HL-60 (cell line): Measurements from ENCODE around the gene DCAF7.
A peak's percentile ranks its signal among the peaks of the same experiment; 100 is the strongest.

Experiments
- DNase-seq, 2 experiments: peaks; one replicate each; pipeline ENCODE4 v3.0.0-alpha.2; 2010 to 2020; ENCODE audit warnings: low read depth in 1 of 2, low spot score in 1 of 2
- H3K27ac ChIP-seq: fragments of 250-450 bp; sonication (Bioruptor Pico); replicated peaks from 2 replicates; pipeline ENCODE4 v1.5.1; 2020; ENCODE audit warnings: mild to moderate bottlenecking, moderate library complexity
- H3K27me3 ChIP-seq: fragments of 250-450 bp; sonication (Bioruptor Pico); 2 replicates; pipeline ENCODE4 v1.5.1; 2021; ENCODE audit warnings: mild to moderate bottlenecking, moderate library complexity; ENCODE audit not compliant: insufficient read depth, poor library complexity, severe bottlenecking
- H3K4me3 ChIP-seq: replicated peaks from 2 replicates; pipeline ENCODE4 v1.5.1; 2011; ENCODE audit warnings: mild to moderate bottlenecking, control low read depth, low read length; ENCODE audit not compliant: insufficient read depth
- GABPA ChIP-seq: IDR thresholded peaks from 2 replicates; pipeline ENCODE4 v1.6.1; 2012; ENCODE audit warnings: low read depth
- POLR2AphosphoS5 ChIP-seq: IDR thresholded peaks from 2 replicates; pipeline ENCODE4 v1.6.1; 2012; ENCODE audit warnings: low read depth
- REST ChIP-seq: IDR thresholded peaks from 2 replicates; pipeline ENCODE4 v1.6.1; 2012; ENCODE audit warnings: low read depth; ENCODE audit not compliant: insufficient replicate concordance
- SPI1 ChIP-seq: IDR thresholded peaks from 2 replicates; pipeline ENCODE4 v1.6.1; 2012; ENCODE audit warnings: low read depth, mild to moderate bottlenecking, borderline replicate concordance
- TF ChIP-seq, protein P1 (sequence below): IDR thresholded peaks from one replicate; pipeline ENCODE4 v1.5.1; 2011; ENCODE audit warnings: low read length, control low read depth, inconsistent platforms; ENCODE audit not compliant: insufficient read depth

Gene DCAF7

GRCh38 chr17:63601439-63602371 is 51.4 kb downstream of the DCAF7 start:
- H3K4me3 ChIP-seq = peak overlapping the region; percentile 64
- no peak for DNase-seq
- H3K27ac ChIP-seq = peak overlapping the region; percentile 81
- TF ChIP-seq SPI1 = no peak
- no peak for TF ChIP-seq GABPA
- no peak for TF ChIP-seq REST
- no peak for TF ChIP-seq POLR2AphosphoS5
- TF ChIP-seq, protein P1, sequence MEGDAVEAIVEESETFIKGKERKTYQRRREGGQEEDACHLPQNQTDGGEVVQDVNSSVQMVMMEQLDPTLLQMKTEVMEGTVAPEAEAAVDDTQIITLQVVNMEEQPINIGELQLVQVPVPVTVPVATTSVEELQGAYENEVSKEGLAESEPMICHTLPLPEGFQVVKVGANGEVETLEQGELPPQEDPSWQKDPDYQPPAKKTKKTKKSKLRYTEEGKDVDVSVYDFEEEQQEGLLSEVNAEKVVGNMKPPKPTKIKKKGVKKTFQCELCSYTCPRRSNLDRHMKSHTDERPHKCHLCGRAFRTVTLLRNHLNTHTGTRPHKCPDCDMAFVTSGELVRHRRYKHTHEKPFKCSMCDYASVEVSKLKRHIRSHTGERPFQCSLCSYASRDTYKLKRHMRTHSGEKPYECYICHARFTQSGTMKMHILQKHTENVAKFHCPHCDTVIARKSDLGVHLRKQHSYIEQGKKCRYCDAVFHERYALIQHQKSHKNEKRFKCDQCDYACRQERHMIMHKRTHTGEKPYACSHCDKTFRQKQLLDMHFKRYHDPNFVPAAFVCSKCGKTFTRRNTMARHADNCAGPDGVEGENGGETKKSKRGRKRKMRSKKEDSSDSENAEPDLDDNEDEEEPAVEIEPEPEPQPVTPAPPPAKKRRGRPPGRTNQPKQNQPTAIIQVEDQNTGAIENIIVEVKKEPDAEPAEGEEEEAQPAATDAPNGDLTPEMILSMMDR = no peak
- H3K27me3 ChIP-seq = no peaks in the 10 kb centered on the region

GRCh38 chr17:63609816-63610573 is 59.7 kb downstream of the DCAF7 start:
- H3K27me3 ChIP-seq = no peaks in the 10 kb centered on the region
- TF ChIP-seq, protein P1 = no peak
- TF ChIP-seq SPI1 = no peak
- no peak for TF ChIP-seq POLR2AphosphoS5
- TF ChIP-seq GABPA = no peak
- no peak for TF ChIP-seq REST
- H3K27ac ChIP-seq = no peak overlapping the region
- H3K4me3 ChIP-seq = no peak overlapping the region
- no peak for DNase-seq

DNA sequence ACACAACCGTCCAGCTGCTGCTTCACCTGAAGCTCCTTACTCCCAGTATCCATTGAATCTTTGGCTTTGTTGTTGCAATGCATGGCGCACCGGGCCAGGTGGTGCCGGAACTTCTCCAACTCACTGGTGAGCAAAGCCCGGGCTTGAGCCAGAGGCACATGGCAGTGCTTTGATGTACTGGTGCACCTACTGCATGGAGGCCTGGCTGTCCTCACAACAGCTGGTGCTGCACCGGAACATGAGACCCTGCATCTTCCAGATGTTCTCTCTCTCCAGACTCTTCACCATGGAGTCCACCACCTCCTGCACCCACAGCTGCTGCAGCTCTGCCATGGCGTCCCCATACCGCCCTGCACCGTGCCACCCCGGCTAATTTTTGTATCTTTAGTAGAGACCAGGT is 60.6 kb downstream of the DCAF7 start:
- Histone ChIP-seq H3K27ac (no peak overlapping the region), H3K27me3 (no peaks in the 10 kb centered on the region)

More for the DNA sequence above, 60.6 kb downstream of the DCAF7 start:
- DNase-seq = no peak
- TF ChIP-seq POLR2AphosphoS5 (no peak), SPI1 (no peak), GABPA (no peak)
- TF ChIP-seq, protein P1 = no peak
- H3K4me3 ChIP-seq = no peak overlapping the region
